Glutamatergic neuron (in vitro differentiated cells): ENCODE measurements around the gene NUAK2. TPM values are rescaled to one million over a fixed set of nuclear protein-coding genes. Genes with fewer than 3 reads are reported as not detected.
A peak's percentile ranks its signal among the peaks of the same experiment; 100 is the strongest.

Experiments
- DNase-seq: peaks from one replicate; pipeline ENCODE4 v3.0.0; 2022
- H3K27ac Mint-ChIP-seq: one replicate; pipeline ENCODE4 v1.8.0; 2020; ENCODE audit warnings: mild to moderate bottlenecking, mixed read lengths, inconsistent platforms; ENCODE audit not compliant: unreplicated experiment
- H3K27me3 Mint-ChIP-seq: one replicate; pipeline ENCODE4 v1.8.0; 2020; ENCODE audit warnings: mild to moderate bottlenecking, moderate library complexity, mixed read lengths, inconsistent platforms; ENCODE audit not compliant: unreplicated experiment
- H3K36me3 Mint-ChIP-seq: one replicate; pipeline ENCODE4 v1.8.0; 2020; ENCODE audit warnings: mild to moderate bottlenecking, mixed read lengths, inconsistent platforms; ENCODE audit not compliant: unreplicated experiment
- H3K4me1 Mint-ChIP-seq: one replicate; pipeline ENCODE4 v1.8.0; 2020; ENCODE audit warnings: mild to moderate bottlenecking, low read depth, mixed read lengths, inconsistent platforms; ENCODE audit not compliant: unreplicated experiment
- H3K4me3 Mint-ChIP-seq: one replicate; pipeline ENCODE4 v1.8.0; 2020; ENCODE audit warnings: mild to moderate bottlenecking, mixed read lengths, inconsistent platforms; ENCODE audit not compliant: unreplicated experiment
- H3K9me3 Mint-ChIP-seq: one replicate; pipeline ENCODE4 v1.8.0; 2020; ENCODE audit warnings: mild to moderate bottlenecking, moderate library complexity, mixed read lengths, inconsistent platforms; ENCODE audit not compliant: unreplicated experiment
- CTCF ChIP-seq: fragments of 200-600 bp; sonication (generic); IDR thresholded peaks from one replicate; pipeline ENCODE4 v1.5.0; 2021; ENCODE audit not compliant: partially characterized antibody, unreplicated experiment
- total RNA-seq: library from RNA; stranded (reverse); fragmentation: NEBNext Ultra II Directional; extraction: Animal tissue kit (Norgen Biotek cat#: 25700); gene quantifications from one replicate; pipeline ENCODE4 v1.2.1, GENCODE V29; 2021; ENCODE audit not compliant: unreplicated experiment

NUAK2 gene
- total RNA-seq, 1 donor from 2014 or later = 8.0 TPM

GRCh38 chr1:205325334-205325884 lies 3.9 kb upstream of the NUAK2 start:
- H3K9me3 Mint-ChIP-seq = peaks cover 11% of the 10 kb centered on the region
- no peak overlapping the region for H3K4me3 Mint-ChIP-seq
- no peak overlapping the region for H3K27ac Mint-ChIP-seq
- TF ChIP-seq CTCF = peak; percentile 66
- H3K4me1 Mint-ChIP-seq = peaks cover 15% of the 10 kb centered on the region
- peak; percentile 67 for DNase-seq
- H3K27me3 Mint-ChIP-seq = peaks cover 10% of the 10 kb centered on the region
- H3K36me3 Mint-ChIP-seq = no peaks in the 10 kb centered on the region

- H3K9me3 Mint-ChIP-seq = peaks cover 11% of the 10 kb centered on the region
- TF ChIP-seq CTCF = no peak
- no peak overlapping the region for H3K27ac Mint-ChIP-seq
Observed at GRCh38 chr1:205324781-205325180, 3.2 kb upstream of the NUAK2 start.

GRCh38 chr1:205323794-205324193 lies 2.2 kb upstream of the NUAK2 start:
- peaks cover 9% of the 10 kb centered on the region for H3K9me3 Mint-ChIP-seq
- H3K4me3 Mint-ChIP-seq = no peak overlapping the region
- H3K27ac Mint-ChIP-seq = no peak overlapping the region
- DNase-seq = no peak
- H3K4me1 Mint-ChIP-seq = peaks cover 19% of the 10 kb centered on the region
- peaks cover 5% of the 10 kb centered on the region for H3K27me3 Mint-ChIP-seq
- H3K36me3 Mint-ChIP-seq = no peaks in the 10 kb centered on the region
- no peak for TF ChIP-seq CTCF

More at GRCh38 chr1:205324781-205325180, 3.2 kb upstream of the NUAK2 start:
- H3K27me3 Mint-ChIP-seq = peaks cover 10% of the 10 kb centered on the region
- H3K4me1 Mint-ChIP-seq = peaks cover 16% of the 10 kb centered on the region
- no peak for DNase-seq
- no peak overlapping the region for H3K4me3 Mint-ChIP-seq
- H3K36me3 Mint-ChIP-seq = no peaks in the 10 kb centered on the region

- Mint-ChIP-seq H3K27me3 (peaks cover 7% of the 10 kb centered on the region), H3K9me3 (peaks cover 9% of the 10 kb centered on the region), H3K27ac (no peak overlapping the region), H3K4me1 (peaks cover 27% of the 10 kb centered on the region), H3K36me3 (no peaks in the 10 kb centered on the region), H3K4me3 (peak overlapping the region; percentile 72)
- no peak for DNase-seq
- TF ChIP-seq CTCF = no peak
Observed at GRCh38 chr1:205321959-205322283, 376 bp upstream of the NUAK2 start.

- H3K36me3 Mint-ChIP-seq = no peaks in the 10 kb centered on the region
- H3K27me3 Mint-ChIP-seq = peaks cover 6% of the 10 kb centered on the region
- TF ChIP-seq CTCF = no peak
- peak overlapping the region; percentile 82 for H3K4me3 Mint-ChIP-seq
- H3K27ac Mint-ChIP-seq = no peak overlapping the region
- peaks cover 5% of the 10 kb centered on the region for H3K9me3 Mint-ChIP-seq
- DNase-seq = no peak
- peaks cover 31% of the 10 kb centered on the region for H3K4me1 Mint-ChIP-seq
Observed at GRCh38 chr1:205319081-205320018, 2.2 kb downstream of the NUAK2 start.
